Neuronal stem cell (in vitro differentiated cells): ENCODE results near the gene ISX.
A peak's percentile ranks its signal among the peaks of the same experiment; 100 is the strongest.

Experiments
- DNase-seq: peaks from one replicate; pipeline ENCODE4 v3.0.0-alpha.2; 2013; ENCODE audit warnings: low spot score
- H2AFZ ChIP-seq: one replicate; pipeline ENCODE4 v1.6.1; 2013; ENCODE audit warnings: mild to moderate bottlenecking, low read length, inconsistent platforms
- H2AK5ac ChIP-seq: 2 replicates; pipeline ENCODE4 v1.6.1; 2013; ENCODE audit warnings: low read depth, mild to moderate bottlenecking, inconsistent platforms, low read length, moderate library complexity, mixed read lengths
- H2BK120ac ChIP-seq: 2 replicates; pipeline ENCODE4 v1.6.1; 2013; ENCODE audit warnings: low read depth, mild to moderate bottlenecking, inconsistent platforms, low read length, moderate library complexity, mixed read lengths
- H2BK12ac ChIP-seq: one replicate; pipeline ENCODE4 v1.6.1; 2013; ENCODE audit warnings: low read length, inconsistent platforms
- H2BK15ac ChIP-seq: 2 replicates; pipeline ENCODE4 v1.6.1; 2013; ENCODE audit warnings: mild to moderate bottlenecking, low read length, inconsistent platforms, mixed read lengths
- H2BK5ac ChIP-seq: one replicate; pipeline ENCODE4 v1.6.1; 2013; ENCODE audit warnings: inconsistent platforms, mild to moderate bottlenecking, low read length, moderate library complexity
- H3K14ac ChIP-seq: one replicate; pipeline ENCODE4 v1.6.1; 2013; ENCODE audit warnings: low read length, inconsistent platforms
- H3K18ac ChIP-seq: 2 replicates; pipeline ENCODE4 v1.6.1; 2013; ENCODE audit warnings: low read length, inconsistent platforms
- H3K23ac ChIP-seq: 2 replicates; pipeline ENCODE4 v1.6.1; 2013; ENCODE audit warnings: low read depth, mild to moderate bottlenecking, mixed read lengths, low read length, inconsistent platforms; ENCODE audit not compliant: poor library complexity
- H3K27ac ChIP-seq: replicated peaks from 3 replicates; pipeline ENCODE4 v1.5.1; 2013; ENCODE audit warnings: low read length, inconsistent platforms
- H3K27me3 ChIP-seq, 3 experiments: 2 replicates each; pipeline ENCODE4 v1.6.1; 2013; ENCODE audit warnings: low read length in 3 of 3, mild to moderate bottlenecking in 2 of 3, inconsistent platforms in 1 of 3, low read depth in 1 of 3, mixed read lengths in 1 of 3, moderate library complexity in 1 of 3; ENCODE audit not compliant: control insufficient read depth in 3 of 3, insufficient read depth in 3 of 3
- H3K36me3 ChIP-seq, 2 donors: replicated peaks in 1 of 2; 2 replicates each; pipeline ENCODE4 v1.6.1; 2013; ENCODE audit warnings: low read length in 2 of 2; ENCODE audit not compliant: control insufficient read depth in 2 of 2, insufficient read depth in 2 of 2
- H3K4ac ChIP-seq: 2 replicates; pipeline ENCODE4 v1.6.1; 2013; ENCODE audit warnings: inconsistent platforms, mild to moderate bottlenecking, low read length, moderate library complexity
- H3K4me1 ChIP-seq, 2 donors: 1 replicate in 1 of 2; 2 replicates in 1 of 2; pipeline ENCODE4 v1.6.1; 2013; ENCODE audit warnings: low read length in 2 of 2, low read depth in 1 of 2; ENCODE audit not compliant: control insufficient read depth in 2 of 2, insufficient read depth in 1 of 2
- H3K4me2 ChIP-seq: one replicate; pipeline ENCODE4 v1.6.1; 2013; ENCODE audit warnings: mild to moderate bottlenecking, low read length, inconsistent platforms; ENCODE audit not compliant: insufficient read depth, poor library complexity, severe bottlenecking
- H3K4me3 ChIP-seq, 2 donors: 2 replicates each; pipeline ENCODE4 v1.5.1; 2013; ENCODE audit warnings: low read length in 2 of 2, mild to moderate bottlenecking in 2 of 2, inconsistent platforms in 1 of 2, moderate library complexity in 1 of 2
- H3K79me1 ChIP-seq: one replicate; pipeline ENCODE4 v1.6.1; 2013; ENCODE audit warnings: low read depth, mild to moderate bottlenecking, inconsistent platforms, low read length, moderate library complexity
- H3K9ac ChIP-seq: one replicate; pipeline ENCODE4 v1.6.1; 2013; ENCODE audit warnings: mild to moderate bottlenecking, low read depth, low read length, inconsistent platforms; ENCODE audit not compliant: poor library complexity
- H3K9me3 ChIP-seq, 2 donors: replicated peaks in 1 of 2; 2 replicates each; pipeline versions ENCODE3 to v1.6.1; 2013; ENCODE audit warnings: low read length in 2 of 2, mild to moderate bottlenecking in 2 of 2, inconsistent platforms in 1 of 2, low read depth in 1 of 2, mixed read lengths in 1 of 2, moderate library complexity in 1 of 2; ENCODE audit not compliant: control insufficient read depth in 2 of 2, insufficient read depth in 1 of 2
- H4K8ac ChIP-seq: one replicate; pipeline ENCODE4 v1.6.1; 2013; ENCODE audit warnings: low read depth, mild to moderate bottlenecking, inconsistent platforms, low read length, moderate library complexity
- H4K91ac ChIP-seq: one replicate; pipeline ENCODE4 v1.6.1; 2013; ENCODE audit warnings: low read length, low read depth, mild to moderate bottlenecking, inconsistent platforms; ENCODE audit not compliant: poor library complexity
- WGBS, 2 donors: extraction: QIAGEN DNeasy Blood & Tissue Kit; methylation state at CpG; one replicate each; pipeline ENCODE4 v1.1.7; 2013; ENCODE audit warnings: missing lambda C conversion rate in 2 of 2, mixed read lengths in 1 of 2; ENCODE audit not compliant: insufficient read length in 2 of 2, insufficient replicate concordance in 1 of 2; ENCODE audit errors: extremely low coverage in 2 of 2; 5-methylcytosine and 5-hydroxymethylcytosine counted together

The ISX gene

GRCh38 chr22:35021161-35021560 lies 44.8 kb upstream of the ISX start:
- no peaks in the 10 kb centered on the region for H3K27me3 ChIP-seq
- no peak overlapping the region for H4K8ac ChIP-seq
- H2BK5ac ChIP-seq, result no peak overlapping the region
- no peaks in the 10 kb centered on the region for H3K9me3 ChIP-seq
- no peak overlapping the region for H3K4me3 ChIP-seq
- no peak overlapping the region for H2AK5ac ChIP-seq
- H3K14ac ChIP-seq, result no peak overlapping the region
- H2AFZ ChIP-seq, result no peak overlapping the region
- H3K27ac ChIP-seq, result no peak overlapping the region
- H3K36me3 ChIP-seq, result no peaks in the 10 kb centered on the region
- no peaks in the 10 kb centered on the region for H3K79me1 ChIP-seq
- H3K9ac ChIP-seq, result no peak overlapping the region
- no peak overlapping the region for H3K4me2 ChIP-seq
- DNase-seq, result no peak
- WGBS, 2 donors, result no CpG with 5 or more reads among the region's 7 CpGs
- H3K18ac ChIP-seq, result peak overlapping the region; percentile 32
- no peak overlapping the region for H2BK15ac ChIP-seq
- H3K4ac ChIP-seq, result no peak overlapping the region
- H2BK120ac ChIP-seq, result no peak overlapping the region
- H4K91ac ChIP-seq, result no peak overlapping the region
- no peak overlapping the region for H3K23ac ChIP-seq
- H3K4me1 ChIP-seq, result peaks cover 0 to 3% of the 10 kb centered on the region in 2 donors
- H2BK12ac ChIP-seq, result no peak overlapping the region

- H4K8ac ChIP-seq, result no peak overlapping the region
- no peak overlapping the region for H2AFZ ChIP-seq
- H2BK5ac ChIP-seq, result no peak overlapping the region
- no peaks in the 10 kb centered on the region for H3K79me1 ChIP-seq
- H3K4ac ChIP-seq, result no peak overlapping the region
- no peak overlapping the region for H4K91ac ChIP-seq
- no peak overlapping the region for H3K4me2 ChIP-seq
- no peak overlapping the region for H2BK12ac ChIP-seq
- H2BK15ac ChIP-seq, result no peak overlapping the region
- no peak overlapping the region for H2BK120ac ChIP-seq
- H3K14ac ChIP-seq, result no peak overlapping the region
- peak overlapping the region; percentile 13 for H3K18ac ChIP-seq
- no peak overlapping the region for H3K23ac ChIP-seq
- no peaks in the 10 kb centered on the region for H3K9me3 ChIP-seq
- H3K9ac ChIP-seq, result no peak overlapping the region
- no peaks in the 10 kb centered on the region for H3K36me3 ChIP-seq
- no peak overlapping the region for H2AK5ac ChIP-seq
- H3K4me1 ChIP-seq, result peaks cover 0 to 3% of the 10 kb centered on the region in 2 donors
- no peaks in the 10 kb centered on the region for H3K27me3 ChIP-seq
- no peak overlapping the region for H3K27ac ChIP-seq
- no CpG with 5 or more reads among the region's 5 CpGs for WGBS, 2 donors
- H3K4me3 ChIP-seq, result no peak overlapping the region
- DNase-seq, result no peak
Measured at GRCh38 chr22:35022291-35022690, 43.7 kb upstream of the ISX start.

DNA sequence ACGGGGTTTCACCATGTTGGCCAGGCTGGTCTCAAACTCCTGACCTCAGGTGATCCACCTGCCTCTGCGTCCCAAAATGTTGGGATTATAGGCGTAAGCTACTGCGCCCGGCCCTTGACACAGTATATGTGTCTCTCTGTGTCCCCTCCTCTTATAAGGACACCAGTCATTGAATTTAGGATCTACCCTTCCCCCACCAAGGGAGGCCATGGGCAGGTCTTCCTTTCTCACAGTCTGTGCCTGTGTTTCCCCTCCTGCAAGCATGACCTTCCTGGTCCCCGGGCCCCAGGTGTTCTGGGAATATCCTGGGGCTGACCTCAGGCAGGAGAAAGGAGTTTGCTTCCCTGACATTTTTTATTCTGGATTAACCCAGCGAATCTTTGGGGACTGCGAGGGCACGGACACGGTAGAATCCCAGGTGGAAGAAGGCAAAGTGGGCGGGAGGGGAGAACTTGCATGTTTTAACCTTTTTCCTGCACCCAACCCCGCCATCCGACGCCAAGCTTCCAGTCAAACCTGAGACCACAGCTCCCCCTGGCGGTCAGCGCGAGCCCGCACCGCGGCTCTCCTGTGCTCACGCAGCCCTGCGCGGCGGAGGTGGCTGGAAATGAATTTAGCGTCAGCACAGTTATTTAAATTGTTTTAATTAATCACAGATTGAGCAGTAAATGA lies 42.1 kb upstream of the ISX start:
- no peak overlapping the region for H3K4ac ChIP-seq
- no peak overlapping the region for H4K91ac ChIP-seq
- no peak overlapping the region for H2BK15ac ChIP-seq
- H3K4me3 ChIP-seq, result no peak overlapping the region
- H3K14ac ChIP-seq, result no peak overlapping the region
- H4K8ac ChIP-seq, result no peak overlapping the region
- H2BK5ac ChIP-seq, result no peak overlapping the region
- no peak overlapping the region for H2AK5ac ChIP-seq
- no peak overlapping the region for H3K4me2 ChIP-seq
- H3K27ac ChIP-seq, result no peak overlapping the region
- no peak overlapping the region for H3K23ac ChIP-seq
- no CpG with 5 or more reads among the region's 25 CpGs for WGBS, 2 donors
- H2BK120ac ChIP-seq, result no peak overlapping the region
- H3K36me3 ChIP-seq, result no peaks in the 10 kb centered on the region
- no peak overlapping the region for H3K18ac ChIP-seq
- DNase-seq, result peak; percentile 72
- H3K4me1 ChIP-seq, result peaks cover 0 to 3% of the 10 kb centered on the region in 2 donors
- H3K9me3 ChIP-seq, result no peaks in the 10 kb centered on the region
- H2AFZ ChIP-seq, result peak overlapping the region; percentile 51
- H2BK12ac ChIP-seq, result no peak overlapping the region
- H3K9ac ChIP-seq, result no peak overlapping the region
- no peaks in the 10 kb centered on the region for H3K79me1 ChIP-seq
- no peaks in the 10 kb centered on the region for H3K27me3 ChIP-seq

DNA sequence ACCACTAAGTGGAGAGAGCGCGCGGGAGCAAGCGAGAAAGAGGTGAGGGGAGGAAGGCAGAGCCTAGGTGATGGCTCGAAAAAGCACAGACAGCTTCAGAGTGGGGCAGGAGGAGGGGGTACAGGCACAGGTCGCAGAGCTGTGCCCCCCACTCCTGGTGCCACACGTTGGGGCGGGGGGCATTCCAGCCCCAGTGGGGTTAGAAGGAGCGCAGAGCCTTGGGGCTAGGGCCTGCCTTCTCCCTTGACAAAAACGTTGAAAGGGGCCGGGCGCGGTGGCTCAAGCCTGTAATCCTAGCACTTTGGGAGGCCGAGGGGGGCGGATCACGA lies 41.6 kb upstream of the ISX start:
- Histone ChIP-seq H2BK12ac (no peak overlapping the region), H2AFZ (peak overlapping the region; percentile 51), H2BK120ac (no peak overlapping the region), H3K4me2 (no peak overlapping the region), H2AK5ac (no peak overlapping the region), H3K4ac (no peak overlapping the region), H3K4me3 (peak overlapping the region in 1 of 2 donors; percentile 41), H3K27ac (no peak overlapping the region), H3K36me3 (no peaks in the 10 kb centered on the region), H4K8ac (no peak overlapping the region), H4K91ac (no peak overlapping the region), H3K14ac (no peak overlapping the region), H3K4me1 (peaks cover 0 to 3% of the 10 kb centered on the region in 2 donors), H3K9ac (peak overlapping the region; percentile 74), H3K27me3 (no peaks in the 10 kb centered on the region), H2BK15ac (no peak overlapping the region), H3K23ac (no peak overlapping the region), H3K79me1 (no peaks in the 10 kb centered on the region), H3K18ac (peak overlapping the region; percentile 28), H2BK5ac (no peak overlapping the region), H3K9me3 (no peaks in the 10 kb centered on the region)
- no peak for DNase-seq
- no CpG with 5 or more reads among the region's 16 CpGs for WGBS, 2 donors
